ENCODE data around the gene CACNA2D3. TPM values are rescaled to one million over a fixed set of nuclear protein-coding genes. Genes with fewer than 3 reads are reported as not detected.

CACNA2D3 gene
- total RNA-seq, 1 donor from 2014 or later: 0.48 TPM

DNA sequence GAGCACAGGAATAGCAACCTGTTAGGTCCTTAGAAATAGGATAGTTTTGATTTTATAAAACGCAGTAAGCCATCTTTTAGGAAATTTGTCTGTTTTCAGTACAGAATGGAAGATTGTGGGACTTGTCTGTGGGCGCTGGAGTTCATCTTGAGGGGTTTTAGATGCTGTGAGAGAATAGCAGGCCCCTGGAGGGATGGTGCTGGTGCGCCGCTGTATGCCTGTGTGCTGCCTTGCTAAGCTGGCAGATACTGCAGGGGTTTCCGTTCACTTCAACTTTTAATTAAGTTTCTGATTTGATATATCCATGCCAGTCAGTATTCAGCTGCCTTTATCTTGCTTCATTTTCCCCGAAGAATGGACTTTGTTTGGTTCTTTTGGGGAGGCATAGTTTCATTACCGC is 4.2 kb downstream of the CACNA2D3 start:
- no peak for DNase-seq (ENCODE audit: low spot score)

DNA sequence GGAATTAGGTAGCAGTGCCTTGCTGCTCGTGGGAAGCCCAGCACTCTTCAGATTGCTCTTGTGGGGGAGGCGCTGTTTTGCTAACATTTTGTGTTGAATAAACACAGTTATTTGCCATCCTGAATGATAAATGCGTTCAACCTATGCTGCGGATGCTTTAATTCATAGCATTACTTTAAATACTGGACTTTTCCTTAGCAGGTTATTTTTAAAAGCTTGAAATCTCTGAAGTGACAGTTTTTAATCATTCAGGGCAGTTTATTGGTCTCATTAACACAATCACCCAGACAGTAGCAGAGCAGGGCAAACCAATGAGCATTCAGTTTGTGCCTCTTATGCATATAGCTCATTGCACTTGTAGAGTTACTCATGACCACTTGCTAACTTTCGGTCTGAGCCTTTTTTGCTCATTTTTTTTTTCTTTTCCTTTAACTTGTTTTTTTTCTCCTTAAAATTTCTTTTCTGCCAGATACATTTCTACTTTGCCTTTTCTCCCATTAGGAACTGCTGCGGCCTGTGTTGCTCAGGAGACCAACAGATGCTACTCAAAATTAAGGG is 5.2 kb downstream of the CACNA2D3 start:
- DNase-seq (ENCODE audit: low spot score): no peak

DNA sequence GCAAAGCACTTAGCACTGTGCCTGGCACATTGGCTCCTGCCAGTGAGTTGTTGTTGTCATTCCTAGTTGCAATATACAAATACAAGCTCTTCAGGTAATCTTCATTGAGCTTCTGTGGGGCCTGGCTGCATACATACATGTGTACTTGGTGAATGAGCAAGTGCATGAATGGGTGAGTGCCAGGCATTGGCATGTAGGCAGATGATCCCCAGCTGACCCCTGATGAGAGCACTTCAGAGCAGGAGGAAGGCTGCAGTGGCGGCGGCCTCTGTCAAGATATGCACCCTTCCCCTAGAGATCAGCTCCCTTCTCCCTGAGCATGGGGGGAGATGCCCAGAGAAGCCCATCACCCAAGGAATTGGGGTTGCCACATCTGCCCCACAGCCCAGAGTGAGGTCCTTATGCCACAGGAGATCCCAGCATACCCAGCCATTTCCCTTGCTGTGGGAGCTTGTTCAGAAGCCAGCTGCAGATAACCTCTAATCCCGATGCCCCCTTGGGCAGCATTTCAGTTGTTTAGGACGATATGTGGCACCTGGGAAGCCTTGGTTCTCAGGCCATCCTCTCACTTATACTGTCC is 8.8 kb downstream of the CACNA2D3 start:
- no peak for DNase-seq (ENCODE audit: low spot score)

DNA sequence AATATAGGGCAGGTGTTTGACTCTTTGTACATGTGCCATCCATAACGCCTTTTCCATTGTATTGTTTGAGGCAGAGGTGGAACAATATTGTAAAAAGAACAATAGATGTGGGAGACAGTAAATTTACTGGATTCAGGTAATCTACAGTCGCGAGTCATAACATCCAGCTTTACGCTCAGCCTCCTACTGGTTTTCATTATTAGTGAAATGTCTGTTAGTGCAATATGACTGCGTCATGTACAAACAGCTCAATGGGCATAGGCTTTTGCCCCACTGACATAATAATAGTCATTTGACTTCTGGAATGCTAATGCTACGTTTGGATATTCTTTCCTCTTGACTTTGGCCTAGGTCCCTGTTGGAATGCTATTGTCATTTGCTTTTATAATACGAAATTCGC is 9.5 kb downstream of the CACNA2D3 start:
- DNase-seq (ENCODE audit: low spot score): no peak

DNA sequence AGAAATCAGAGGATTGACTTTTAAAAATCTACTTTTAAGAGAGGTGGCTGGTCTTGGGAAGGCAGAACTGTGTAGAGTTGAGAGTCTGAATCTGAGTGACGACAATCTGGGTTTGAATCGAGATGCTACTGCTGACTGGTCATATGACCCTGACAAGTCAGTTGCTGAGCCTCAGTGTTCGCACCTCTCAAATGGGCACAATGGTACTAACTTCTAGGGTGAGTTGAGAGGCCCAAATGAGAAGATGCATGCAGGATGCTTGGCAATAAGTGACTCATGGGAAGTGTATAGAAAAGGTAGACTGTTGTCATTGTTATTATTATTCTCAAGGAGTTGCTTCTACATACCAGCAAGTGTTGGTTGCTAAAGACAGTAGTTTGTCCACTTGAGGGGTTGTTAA is 10.3 kb downstream of the CACNA2D3 start:
- DNase-seq (ENCODE audit: low spot score): no peak

DNA sequence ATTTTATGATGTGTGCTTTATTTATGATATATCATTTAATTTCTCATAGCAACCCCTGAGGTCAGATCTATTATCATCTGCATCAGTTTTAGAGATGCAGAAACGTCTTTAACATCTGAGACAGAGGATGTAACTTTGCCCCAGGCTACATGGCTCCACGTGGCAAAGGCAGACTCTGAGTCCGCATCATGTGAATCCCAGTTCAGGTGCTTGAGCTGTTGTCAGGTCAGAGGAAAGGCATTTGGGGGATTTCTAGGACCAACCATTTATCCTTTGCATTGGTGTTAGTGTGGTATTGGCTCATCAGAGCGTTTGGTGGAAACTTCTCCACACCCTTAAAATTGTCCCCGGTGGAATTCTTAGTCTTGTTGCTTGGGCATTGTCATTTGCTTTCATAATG is 10.8 kb downstream of the CACNA2D3 start:
- no peak for DNase-seq (ENCODE audit: low spot score)

DNA sequence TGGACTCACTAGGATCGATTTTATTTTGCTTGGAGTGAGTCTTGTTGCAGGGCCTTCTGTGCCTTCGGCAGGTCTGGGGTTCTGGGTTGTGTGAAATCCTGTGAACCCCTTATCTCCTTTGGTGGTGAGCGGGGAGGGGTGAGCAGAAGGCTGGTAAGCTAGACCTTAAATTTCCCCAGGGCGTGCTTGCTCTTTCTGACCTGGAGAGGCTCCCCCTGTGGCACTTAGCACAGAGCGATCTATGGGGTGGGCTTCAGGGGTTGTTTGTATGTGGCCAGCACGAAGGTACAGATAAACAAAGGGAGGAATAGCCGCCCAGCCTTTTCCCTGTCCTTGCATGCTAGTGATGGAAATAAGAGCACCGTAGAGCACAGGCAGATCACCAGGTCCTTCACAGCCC is 11.8 kb downstream of the CACNA2D3 start:
- no peak for DNase-seq (ENCODE audit: low spot score)

DNA sequence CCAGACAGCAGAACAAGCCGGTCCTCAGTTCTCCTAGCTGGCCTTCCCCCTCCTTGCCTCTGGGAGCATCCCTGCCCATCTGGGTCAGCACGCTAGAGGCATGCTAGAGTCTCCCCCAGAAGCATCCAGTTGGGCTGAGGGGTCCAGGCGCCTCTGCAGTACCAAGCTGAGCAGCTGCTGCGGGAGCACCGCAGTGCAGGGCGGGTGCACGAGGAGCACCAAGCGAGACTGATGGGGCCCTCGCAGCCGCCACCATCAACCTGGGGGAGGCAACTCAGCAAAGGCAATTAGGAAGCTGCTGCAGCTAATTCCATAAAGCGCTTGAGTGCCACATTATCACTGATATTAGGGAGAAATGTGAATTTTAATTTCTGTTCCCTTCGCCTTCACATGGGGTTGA is 12.4 kb downstream of the CACNA2D3 start:
- DNase-seq (ENCODE audit: low spot score): no peak

DNA sequence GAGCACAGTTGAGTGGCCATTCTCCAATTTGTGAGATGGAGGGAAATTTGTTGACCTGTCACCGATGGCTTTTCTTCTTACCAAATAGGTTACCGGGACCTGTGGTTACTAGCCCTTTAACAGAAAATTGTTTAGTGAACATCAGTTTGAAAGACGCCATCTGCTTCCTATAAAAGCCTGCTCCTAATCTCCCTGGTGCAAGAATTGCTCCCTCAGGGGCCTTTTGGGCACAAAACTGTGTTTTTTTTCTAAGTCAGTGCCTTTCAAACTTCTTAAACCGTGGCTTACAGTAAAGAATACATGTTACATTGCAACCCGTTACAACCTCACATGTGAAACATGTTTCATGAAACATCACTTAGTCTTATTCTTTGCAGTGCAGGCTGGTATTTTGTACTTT is 15.0 kb downstream of the CACNA2D3 start:
- DNase-seq (ENCODE audit: low spot score): no peak

DNA sequence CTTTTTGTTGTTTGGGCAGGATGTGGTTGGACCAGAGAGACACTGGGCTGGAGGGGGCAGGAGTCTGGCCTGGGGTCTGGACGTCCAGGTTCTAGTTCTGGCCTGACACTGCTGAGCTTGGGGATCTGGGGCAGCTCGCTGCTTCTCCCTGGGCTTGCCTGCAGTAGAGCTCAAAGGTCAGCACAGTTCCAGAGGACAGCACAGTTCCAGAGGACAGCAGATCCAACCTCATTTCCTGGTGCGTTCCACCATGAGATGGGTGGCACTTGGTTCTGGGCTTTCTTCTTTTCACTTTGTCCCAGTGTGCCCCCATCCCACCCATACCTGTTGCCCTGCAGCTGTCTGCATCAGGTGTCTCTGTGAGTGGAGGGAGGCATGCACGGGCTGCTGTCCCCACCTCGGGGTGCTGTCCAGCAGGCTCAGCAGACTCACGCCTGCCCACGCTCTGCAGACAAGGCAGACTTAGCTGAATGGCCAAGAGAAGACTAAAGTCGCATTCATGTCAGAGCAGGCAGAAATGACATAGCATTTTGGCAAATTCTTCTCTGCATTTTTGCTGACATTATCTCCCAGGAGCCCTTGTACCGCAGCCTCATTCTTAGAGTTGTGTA is 16.7 kb downstream of the CACNA2D3 start:
- no peak for DNase-seq (ENCODE audit: low spot score)

DNA sequence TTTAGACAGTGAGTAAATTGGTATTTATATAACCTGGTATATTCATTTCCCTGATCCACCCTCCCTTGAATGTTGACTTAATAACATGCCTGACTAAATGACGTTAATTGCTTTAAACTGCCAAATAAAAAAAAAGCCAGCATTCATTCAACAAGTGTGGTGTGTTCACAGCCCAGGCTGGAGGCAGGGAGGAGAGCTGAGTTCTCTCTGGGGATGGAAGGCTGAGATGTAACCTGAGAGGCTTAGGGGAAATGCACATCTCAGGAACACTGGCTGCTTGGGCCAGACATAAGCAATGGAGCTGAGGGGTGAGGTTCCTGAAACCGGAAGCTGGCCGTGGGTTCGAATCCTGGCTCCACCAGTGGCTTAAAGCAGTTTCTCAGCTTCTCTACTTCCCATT is 17.3 kb downstream of the CACNA2D3 start:
- no peak for DNase-seq (ENCODE audit: low spot score)

DNA sequence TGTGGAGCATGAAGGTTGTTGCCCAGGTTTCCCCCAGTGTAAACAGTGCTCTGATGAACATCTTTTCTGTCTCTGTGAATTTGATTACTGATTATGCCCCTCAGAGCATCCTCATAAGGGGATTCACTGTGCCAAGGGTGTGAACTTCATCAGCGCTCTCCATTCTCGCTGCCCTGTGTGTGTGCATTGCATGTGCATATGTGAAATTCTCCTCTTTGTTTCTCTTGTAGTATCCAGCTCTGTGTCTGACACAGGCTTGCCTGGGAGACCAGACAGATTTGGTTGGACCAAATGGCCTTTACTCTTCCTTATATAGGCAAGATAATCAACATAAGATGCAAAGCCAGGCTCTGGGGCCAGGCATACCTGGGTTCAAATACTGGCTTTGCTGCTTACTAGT is 21.9 kb downstream of the CACNA2D3 start:
- no peak for DNase-seq (ENCODE audit: low spot score)

DNA sequence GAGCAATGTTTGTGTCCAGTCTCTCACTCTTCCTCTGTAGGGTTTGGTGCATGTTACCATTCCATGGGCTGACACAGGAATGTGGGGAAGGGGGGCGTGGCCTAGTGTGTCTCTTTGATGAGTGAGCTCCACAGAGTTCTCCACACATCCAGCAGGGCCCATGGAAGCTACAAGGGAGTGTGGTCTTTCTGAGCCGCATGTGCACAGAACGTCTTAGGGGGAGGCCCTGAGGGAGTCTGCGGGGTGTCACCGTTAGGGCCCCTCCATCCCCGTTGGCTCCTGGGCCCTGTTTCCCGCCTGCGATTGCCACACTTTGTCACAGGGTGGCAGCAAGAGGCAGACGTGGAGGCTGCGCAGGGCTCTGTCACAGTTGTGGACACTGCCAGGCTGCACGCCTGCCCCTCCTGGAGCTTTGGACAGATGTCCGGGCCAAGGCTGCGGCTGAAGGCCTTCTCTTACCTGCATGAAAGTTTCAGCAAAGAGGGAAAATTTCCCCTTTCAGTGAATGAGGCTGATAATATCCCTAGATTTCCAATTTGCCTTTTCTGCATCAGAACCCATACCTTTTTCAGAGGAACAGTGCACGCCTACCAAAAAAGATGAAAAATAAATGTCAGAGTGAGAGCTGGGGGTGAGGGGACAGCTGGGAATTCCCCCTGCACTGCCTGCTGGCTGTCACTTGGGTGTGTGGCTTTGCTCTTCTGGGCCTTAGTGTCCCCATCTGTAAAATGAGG is 24.3 kb downstream of the CACNA2D3 start:
- no peak for DNase-seq (ENCODE audit: low spot score)

DNA sequence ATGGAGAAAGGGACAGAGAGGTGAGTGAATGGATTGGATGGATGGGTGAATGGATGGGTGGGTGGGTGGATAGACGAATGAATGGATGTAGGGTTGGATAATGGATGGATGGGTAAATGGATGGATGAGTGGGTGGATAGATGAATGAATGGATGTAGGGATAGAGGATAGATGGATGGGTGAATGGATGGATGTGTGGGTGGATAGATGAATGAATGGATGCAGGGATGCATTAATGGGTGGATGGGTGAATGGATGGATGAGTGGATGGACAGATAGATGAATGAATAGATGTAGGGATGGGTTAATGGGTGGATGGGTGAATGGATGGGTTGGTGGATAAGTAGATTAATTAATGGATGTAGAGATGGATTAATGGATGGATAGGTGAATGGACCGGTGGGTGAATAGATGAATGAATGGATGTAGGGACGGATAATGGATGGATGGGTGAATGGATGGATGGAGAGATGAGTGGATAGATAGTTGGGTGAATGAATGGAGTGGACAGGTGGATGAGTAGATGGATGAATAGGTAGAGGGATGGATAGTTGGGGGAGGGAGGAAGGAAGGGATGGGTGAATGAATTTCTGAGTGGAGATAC is 28.6 kb downstream of the CACNA2D3 start:
- DNase-seq (ENCODE audit: low spot score): no peak

DNA sequence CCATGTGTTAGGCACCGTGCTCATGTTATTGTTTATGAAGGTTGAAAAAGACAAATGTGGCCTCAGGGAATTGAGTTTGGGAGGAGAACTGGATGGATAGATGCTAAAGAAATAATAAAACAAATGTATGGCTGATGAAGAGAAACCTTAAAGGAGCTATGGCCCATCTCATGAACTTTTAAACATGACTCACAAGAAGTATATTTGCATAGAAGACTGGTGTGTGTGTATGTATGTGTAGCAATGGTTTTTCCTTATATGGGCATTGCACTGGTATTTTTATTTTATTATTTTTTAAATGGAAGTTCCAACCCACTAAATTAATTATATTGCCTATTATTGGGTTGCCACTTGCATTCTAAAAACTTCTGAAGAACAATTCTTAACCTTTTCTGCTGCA is 31.1 kb downstream of the CACNA2D3 start:
- DNase-seq (ENCODE audit: low spot score): no peak

DNA sequence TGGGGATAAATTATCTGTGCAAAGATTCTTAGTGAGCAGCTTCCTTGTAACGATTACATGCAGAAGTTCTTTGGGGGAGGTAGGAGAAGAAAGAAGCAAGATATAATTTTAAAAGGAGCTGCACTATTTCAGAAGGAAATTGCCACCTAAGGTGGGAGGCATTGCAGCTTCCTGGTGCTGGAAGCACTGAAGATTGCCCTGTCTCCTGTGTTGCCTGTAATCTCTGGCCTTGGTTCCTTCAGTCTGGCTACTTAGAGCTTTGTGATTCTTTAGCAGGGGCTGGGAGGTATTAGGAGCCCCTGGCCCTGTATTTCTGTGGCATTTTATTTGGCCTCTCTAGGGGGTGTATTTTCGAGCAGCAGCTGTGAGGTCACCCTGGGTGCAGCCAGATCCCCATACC is 35.5 kb downstream of the CACNA2D3 start:
- no peak for DNase-seq (ENCODE audit: low spot score)

DNA sequence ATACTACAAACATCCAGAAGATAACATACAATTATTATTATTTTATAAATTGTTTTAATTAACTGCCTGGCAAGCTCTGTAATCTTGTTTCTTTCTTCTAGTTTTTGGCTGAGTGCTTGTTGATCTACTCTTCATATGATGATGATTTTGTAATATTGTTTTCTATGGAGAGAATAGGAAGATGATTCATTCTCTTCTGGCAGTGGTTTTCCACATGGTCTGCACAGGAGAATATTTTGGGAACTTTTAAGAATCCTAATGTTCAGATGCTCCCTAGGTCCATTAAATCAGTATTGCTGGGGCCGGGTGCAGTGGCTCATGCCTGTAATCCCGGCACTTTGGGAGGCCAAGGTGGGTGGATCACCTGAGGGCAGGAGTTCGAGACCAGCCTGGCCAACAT is 37.6 kb downstream of the CACNA2D3 start:
- DNase-seq (ENCODE audit: low spot score): no peak

DNA sequence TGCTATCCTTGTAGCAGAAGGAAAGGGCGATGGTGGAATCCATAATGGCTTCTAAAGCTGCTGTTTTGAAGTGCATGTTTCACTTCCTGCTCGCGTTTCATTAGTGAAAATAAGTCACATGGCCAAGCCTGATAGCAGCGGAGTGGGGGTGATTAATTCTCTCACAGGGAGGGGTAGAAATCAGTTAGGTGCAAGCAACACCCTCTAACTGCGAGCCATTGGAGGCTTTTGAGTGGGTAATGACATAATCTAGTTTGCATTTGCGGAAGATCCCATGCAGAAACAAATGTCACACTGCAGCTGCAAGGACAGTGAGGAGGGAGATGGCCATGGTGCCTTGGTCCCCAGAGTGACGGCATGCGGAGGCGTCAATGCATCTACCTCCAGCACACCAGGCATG is 41.1 kb downstream of the CACNA2D3 start:
- DNase-seq (ENCODE audit: low spot score): no peak

DNA sequence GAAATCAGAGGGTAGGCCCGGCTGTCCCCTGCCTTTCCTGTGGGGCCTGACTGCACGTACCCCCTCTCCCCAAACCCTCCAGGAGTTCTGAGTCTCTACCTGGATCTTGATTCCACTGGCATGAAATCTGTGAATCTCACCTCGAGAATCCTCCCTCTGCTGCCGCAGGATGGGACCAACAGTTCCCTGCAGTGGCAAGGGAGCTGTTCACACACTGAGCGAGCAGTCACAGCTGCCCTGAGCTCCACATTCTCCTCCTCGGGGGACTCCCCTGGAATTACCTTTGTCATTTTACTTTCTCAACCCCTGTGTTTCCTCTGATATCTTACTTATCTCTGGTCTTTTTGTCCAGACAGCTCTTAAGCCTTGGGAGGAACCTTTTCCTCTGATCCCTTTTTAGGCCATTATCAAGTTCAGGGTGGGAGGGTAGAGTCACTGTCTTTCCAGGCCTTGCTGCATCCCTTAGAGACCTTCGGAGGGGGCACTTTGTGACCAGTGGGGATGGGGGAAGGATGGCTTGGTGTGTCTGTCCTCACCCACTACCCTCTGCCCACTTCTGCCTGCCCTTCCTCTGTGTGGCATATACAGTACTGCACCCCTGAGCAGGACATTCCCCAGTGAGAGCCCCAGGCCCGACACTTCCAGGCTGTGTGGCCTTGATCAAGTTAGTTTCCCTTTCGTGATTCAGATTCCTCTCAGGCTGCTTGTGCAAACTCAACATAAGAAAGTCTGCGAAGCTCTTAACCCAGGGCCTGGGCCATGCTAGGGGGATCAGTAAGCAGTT is 42.0 kb downstream of the CACNA2D3 start:
- DNase-seq (ENCODE audit: low spot score): no peak

DNA sequence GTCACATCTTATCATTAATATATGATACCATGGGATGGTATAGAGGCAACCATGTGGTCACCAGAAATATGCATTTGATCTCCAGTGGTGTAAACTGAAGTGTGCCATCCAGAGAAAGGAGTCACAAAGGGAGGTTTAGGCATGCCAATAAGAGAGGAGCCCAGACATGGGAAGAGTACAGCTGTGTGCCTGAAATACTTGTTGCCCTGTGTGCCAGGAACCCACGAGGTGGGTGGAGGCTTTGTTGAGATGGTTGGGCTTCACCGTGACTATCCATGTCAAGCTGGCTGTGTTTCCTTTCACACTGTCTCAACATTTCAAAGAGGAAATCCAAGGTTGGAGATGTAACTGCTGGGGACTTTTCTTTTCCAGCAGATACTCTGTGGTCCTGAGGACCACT is 43.5 kb downstream of the CACNA2D3 start:
- DNase-seq (ENCODE audit: low spot score): no peak

DNA sequence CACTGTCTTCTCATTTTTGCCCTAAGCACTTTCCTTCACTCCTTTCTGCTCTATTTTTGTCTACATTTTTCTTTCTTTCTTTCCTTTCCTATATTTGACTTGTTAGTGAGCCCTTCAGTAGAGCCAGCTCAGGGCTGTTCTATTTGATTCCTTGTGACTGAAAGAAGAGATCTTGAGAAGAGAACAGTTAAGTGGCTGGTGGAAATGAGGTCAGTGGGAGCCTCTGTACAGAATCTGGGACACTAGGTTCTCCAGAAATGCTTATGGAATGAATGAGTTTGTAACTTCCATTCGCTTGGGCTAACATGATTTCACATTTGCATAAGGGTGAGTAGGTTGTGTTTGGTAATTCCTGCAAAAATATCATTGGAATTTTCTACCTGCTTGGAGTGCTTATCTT is 45.6 kb downstream of the CACNA2D3 start:
- no peak for DNase-seq (ENCODE audit: low spot score)
